Measurements from ENCODE around the gene CCDC107. TPM values are rescaled to one million over a fixed set of nuclear protein-coding genes. Genes with fewer than 3 reads are reported as not detected.

Gene CCDC107
- total and polyA plus RNA-seq, 9 of the 15 experiments (the other 6 are each of a cell fraction or from before 2014, with no cell fraction given), result 0.35 to 11.3 (median 6.9) TPM; not detected in 1

DNA sequence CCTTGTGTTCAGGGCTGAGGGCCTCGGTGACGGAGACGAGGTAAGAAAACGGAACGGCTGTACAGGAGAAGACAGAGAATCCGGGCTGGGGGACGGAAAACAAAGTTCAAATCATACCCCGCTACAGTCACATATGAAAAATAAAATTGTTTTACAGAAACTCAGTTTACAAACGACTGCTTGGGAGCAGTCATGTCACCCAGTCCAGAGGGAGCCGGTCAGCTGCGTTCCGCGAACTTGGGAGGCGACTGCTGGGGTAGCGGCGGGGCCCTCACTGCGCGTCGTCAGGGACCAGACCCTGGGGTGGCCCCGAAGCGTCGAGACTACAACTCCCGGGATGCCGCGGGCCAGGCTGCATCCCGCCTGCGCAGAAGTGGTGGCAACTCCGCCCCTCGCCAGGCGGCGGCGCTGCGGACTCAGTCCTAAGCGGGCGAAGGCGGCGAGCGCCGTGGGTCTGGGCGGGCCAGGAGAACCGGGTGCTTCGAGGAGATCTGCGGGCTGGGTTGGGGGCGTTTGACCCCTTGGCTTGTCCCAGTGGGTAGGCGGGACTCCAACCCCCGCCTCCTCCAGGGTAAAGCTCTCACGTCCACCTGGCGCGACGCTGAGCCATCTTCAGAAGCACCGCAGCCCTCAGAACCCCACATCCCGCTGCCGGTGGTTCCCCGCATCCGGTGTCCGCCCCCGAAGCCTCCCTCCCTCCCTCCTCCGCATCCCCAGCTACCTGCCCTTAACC, 11.4 kb upstream of the CCDC107 start (continued):
- TF ChIP-seq, protein P1, sequence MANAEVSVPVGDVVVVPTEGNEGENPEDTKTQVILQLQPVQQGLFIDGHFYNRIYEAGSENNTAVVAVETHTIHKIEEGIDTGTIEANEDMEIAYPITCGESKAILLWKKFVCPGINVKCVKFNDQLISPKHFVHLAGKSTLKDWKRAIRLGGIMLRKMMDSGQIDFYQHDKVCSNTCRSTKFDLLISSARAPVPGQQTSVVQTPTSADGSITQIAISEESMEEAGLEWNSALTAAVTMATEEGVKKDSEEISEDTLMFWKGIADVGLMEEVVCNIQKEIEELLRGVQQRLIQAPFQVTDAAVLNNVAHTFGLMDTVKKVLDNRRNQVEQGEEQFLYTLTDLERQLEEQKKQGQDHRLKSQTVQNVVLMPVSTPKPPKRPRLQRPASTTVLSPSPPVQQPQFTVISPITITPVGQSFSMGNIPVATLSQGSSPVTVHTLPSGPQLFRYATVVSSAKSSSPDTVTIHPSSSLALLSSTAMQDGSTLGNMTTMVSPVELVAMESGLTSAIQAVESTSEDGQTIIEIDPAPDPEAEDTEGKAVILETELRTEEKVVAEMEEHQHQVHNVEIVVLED (CRISPR knock-in tag; IDR thresholded peaks at IDR 0.05), result peak; percentile 26; the same call in 1 of the 2 replicates
- TF ChIP-seq SMAD3 (CRISPR knock-in tag; conservative IDR thresholded peaks at IDR 0.05) (no peak), FOXM1 (IDR thresholded peaks at IDR 0.05; ENCODE audit: low read depth) (0 out of 2 replicates have a peak, but pooled peaks have one; percentile 24), FOXM1 (CRISPR knock-in tag; IDR thresholded peaks at IDR 0.05; ENCODE audit: low read depth) (no peak), NCOA1 (IDR thresholded peaks at IDR 0.05; ENCODE audit: low read depth) (peak; percentile 35; the same call in 1 of the 2 replicates), KDM4B (IDR thresholded peaks at IDR 0.05; ENCODE audit: borderline replicate concordance in 2 of 2, low read depth in 1 of 2) (no peak), BMI1 (IDR thresholded peaks at IDR 0.05; ENCODE audit: low read length) (no peak), L3MBTL2 (IDR thresholded peaks at IDR 0.05) (peak; percentile 69), PHF8 (IDR thresholded peaks at IDR 0.05; ENCODE audit: borderline replicate concordance, low read length) (peak; percentile 62; the same call in 1 of the 2 replicates), BRD4 (IDR thresholded peaks at IDR 0.05) (no peak), ZNF23 (CRISPR knock-in tag; IDR thresholded peaks at IDR 0.05) (no peak), TAF1 (IDR thresholded peaks at IDR 0.05; ENCODE audit: control insufficient read depth, extremely low read depth, insufficient read depth, low read length, severe bottlenecking) (peak; percentile 31), POLR2G (IDR thresholded peaks at IDR 0.05; ENCODE audit: low read depth, low read length) (peak; percentile 86), SMARCB1 (IDR thresholded peaks at IDR 0.05; ENCODE audit: insufficient read length, low read depth) (no peak), NR2C2 (CRISPR knock-in tag; IDR thresholded peaks at IDR 0.05) (no peak), NR2C2 (tag; IDR thresholded peaks at IDR 0.05) (no peak)
- TF ChIP-seq, protein P2, sequence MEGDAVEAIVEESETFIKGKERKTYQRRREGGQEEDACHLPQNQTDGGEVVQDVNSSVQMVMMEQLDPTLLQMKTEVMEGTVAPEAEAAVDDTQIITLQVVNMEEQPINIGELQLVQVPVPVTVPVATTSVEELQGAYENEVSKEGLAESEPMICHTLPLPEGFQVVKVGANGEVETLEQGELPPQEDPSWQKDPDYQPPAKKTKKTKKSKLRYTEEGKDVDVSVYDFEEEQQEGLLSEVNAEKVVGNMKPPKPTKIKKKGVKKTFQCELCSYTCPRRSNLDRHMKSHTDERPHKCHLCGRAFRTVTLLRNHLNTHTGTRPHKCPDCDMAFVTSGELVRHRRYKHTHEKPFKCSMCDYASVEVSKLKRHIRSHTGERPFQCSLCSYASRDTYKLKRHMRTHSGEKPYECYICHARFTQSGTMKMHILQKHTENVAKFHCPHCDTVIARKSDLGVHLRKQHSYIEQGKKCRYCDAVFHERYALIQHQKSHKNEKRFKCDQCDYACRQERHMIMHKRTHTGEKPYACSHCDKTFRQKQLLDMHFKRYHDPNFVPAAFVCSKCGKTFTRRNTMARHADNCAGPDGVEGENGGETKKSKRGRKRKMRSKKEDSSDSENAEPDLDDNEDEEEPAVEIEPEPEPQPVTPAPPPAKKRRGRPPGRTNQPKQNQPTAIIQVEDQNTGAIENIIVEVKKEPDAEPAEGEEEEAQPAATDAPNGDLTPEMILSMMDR (IDR thresholded peaks at IDR 0.05 in 2 of 3, conservative IDR thresholded peaks at IDR 0.05 in 1 of 3; ENCODE audit: insufficient read depth in 2 of 3, low read depth in 1 of 3, low read length in 3 of 3), result peak; percentile 84 to 89 (median 87)
- TF ChIP-seq, protein P3, sequence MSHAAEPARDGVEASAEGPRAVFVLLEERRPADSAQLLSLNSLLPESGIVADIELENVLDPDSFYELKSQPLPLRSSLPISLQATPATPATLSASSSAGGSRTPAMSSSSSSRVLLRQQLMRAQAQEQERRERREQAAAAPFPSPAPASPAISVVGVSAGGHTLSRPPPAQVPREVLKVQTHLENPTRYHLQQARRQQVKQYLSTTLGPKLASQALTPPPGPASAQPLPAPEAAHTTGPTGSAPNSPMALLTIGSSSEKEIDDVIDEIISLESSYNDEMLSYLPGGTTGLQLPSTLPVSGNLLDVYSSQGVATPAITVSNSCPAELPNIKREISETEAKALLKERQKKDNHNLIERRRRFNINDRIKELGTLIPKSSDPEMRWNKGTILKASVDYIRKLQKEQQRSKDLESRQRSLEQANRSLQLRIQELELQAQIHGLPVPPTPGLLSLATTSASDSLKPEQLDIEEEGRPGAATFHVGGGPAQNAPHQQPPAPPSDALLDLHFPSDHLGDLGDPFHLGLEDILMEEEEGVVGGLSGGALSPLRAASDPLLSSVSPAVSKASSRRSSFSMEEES (CRISPR knock-in tag; IDR thresholded peaks at IDR 0.05), result no peak
- TF ChIP-seq, protein P4, sequence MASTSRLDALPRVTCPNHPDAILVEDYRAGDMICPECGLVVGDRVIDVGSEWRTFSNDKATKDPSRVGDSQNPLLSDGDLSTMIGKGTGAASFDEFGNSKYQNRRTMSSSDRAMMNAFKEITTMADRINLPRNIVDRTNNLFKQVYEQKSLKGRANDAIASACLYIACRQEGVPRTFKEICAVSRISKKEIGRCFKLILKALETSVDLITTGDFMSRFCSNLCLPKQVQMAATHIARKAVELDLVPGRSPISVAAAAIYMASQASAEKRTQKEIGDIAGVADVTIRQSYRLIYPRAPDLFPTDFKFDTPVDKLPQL (IDR thresholded peaks at IDR 0.05; ENCODE audit: extremely low read depth, insufficient read length), result no peak
- TF ChIP-seq, protein P5, sequence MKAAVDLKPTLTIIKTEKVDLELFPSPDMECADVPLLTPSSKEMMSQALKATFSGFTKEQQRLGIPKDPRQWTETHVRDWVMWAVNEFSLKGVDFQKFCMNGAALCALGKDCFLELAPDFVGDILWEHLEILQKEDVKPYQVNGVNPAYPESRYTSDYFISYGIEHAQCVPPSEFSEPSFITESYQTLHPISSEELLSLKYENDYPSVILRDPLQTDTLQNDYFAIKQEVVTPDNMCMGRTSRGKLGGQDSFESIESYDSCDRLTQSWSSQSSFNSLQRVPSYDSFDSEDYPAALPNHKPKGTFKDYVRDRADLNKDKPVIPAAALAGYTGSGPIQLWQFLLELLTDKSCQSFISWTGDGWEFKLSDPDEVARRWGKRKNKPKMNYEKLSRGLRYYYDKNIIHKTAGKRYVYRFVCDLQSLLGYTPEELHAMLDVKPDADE (conservative IDR thresholded peaks at IDR 0.05; ENCODE audit: control insufficient read depth, low read depth, low read length), result peak; percentile 53; the same call in 1 of the 2 replicates

Data from K562 (cell line).